Endometrial microvascular endothelial cells (primary cell): ENCODE measurements around the gene S100A10. TPM values are rescaled to one million over a fixed set of nuclear protein-coding genes. Genes with fewer than 3 reads are reported as not detected.

Source experiments
- in situ Hi-C: cut with HindIII; loops from 2 replicates; pipeline ENCODE4 v1.10.0; 2017; ENCODE audit warnings: low sequenced_read_pairs, low pct_unique_long_range_greater_than_20kb; ENCODE audit errors: inconsistent ontology term
- total RNA-seq: library from RNA; depleted of rRNA; stranded (reverse); fragments of >200 nt; gene quantifications from one replicate; pipeline ENCODE4 v1.2.3, GENCODE V29; 2015; ENCODE audit errors: inconsistent ontology term

Gene S100A10
- total RNA-seq, 1 donor from 2014 or later: 167 TPM

DNA sequence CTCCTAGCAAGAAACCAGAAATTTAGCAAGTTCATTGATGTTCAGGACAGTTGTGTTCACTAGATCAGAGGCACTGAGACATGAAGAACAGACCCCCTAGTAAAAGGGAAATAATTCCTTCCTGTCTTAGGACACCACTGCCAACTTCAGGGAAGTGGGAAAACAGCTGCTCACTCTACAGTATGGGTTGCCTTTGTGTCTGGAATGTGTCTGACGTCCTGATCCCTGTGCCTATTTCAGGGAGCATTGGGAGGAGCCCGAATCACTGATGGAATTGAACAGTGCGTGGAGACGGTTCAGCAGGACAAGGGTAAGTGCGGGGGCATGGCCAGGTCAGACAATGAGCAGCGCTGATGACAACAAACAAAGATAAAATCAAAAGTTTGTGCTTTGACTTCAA is 22.1 kb upstream of the S100A10 start:
- in situ Hi-C loops: no loop called here

DNA sequence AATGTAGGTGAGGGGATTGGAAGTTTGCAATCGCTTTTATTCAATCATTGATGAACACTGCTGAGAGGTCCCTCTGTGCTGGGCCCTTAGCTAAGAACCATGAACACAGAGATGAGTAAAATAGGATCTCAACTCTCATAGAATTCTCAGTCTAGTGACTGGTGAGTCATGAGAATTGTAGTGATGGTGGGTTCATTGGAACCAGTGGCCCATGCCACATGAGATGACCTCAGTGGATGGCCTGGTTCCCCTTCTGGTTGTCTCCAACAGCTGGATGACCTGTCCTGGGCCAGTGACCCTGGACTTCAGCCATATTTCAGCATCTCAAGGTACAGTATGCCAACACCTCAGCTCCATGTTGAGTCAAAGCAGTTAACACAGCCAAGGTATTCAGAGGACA is 21.3 kb upstream of the S100A10 start:
- in situ Hi-C loops: no loop called here

- in situ Hi-C loops: no loop called here
Observed at GRCh38 chr1:152013664-152014237, 20.1 kb upstream of the S100A10 start.

DNA sequence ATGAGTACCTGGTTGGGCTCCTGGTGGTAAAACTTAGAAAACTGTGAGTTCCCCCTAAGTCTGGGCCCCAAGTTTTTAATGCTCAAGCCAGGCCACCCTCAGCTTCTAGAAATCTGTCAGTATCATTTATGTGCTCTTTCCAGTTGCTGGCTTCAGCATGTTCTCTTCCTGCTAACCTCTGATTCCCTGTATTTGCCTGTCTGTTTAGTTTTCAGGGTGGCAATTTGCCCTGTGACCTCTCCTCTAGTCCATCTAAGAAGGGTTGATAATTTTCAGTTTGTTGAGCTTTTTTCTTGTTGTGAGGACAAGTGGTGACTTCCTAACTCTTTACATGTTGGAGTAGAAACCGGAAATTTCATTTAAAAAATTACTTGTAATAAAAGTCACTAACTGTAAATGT is 16.0 kb upstream of the S100A10 start:
- in situ Hi-C loops: no loop called here

DNA sequence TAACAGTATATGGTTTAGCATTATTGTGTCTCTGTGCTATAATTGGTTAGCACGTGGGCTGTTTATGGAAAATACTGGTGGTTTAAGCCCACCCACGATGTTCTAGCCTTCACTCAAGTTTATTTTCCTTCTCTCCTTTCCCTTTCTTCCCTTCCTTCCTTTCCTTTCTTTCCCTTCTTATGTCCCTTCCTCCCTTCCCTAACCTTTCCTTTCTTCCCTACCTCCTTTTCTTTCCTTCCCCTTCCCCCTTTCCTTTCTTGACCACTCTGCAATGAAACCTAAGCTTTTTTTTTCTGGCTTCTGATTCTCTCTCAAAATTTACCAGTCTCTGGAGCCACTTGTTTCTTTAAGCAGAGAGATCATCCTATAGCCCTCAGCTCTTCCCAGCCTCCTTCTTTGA is 13.4 kb upstream of the S100A10 start:
- in situ Hi-C loops: no loop called here

DNA sequence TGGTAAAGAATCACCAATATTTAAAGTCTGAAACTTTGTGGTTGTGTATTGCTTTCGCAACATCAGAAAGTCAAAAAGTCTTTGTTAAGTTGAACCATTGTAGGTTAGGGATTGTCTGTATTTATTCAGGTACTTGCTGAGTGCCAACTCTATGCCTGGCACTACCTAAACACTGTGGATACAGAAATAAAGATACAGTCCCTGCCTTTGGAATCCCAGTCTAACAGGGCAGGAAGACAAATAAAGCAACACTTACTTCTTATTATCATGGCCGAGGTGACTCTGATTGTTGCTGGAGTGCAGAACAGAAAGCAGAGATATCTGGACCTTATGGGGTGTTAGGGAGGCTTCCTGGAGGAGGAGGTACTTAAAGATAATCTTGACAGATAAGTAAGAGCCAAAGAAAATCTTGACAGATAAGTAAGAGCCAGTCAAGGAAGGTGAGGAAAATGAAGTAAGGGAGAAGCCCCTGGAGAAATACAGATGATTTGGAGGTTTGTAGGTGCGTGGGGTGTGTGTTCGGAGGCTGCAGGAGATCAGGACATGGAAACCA is 11.8 kb upstream of the S100A10 start:
- in situ Hi-C loops: no loop called here

GRCh38 chr1:152003846-152004442 is 10.3 kb upstream of the S100A10 start:
- in situ Hi-C loops: no loop called here

- in situ Hi-C loops: no loop called here
Observed at GRCh38 chr1:152002960-152003359, 9.3 kb upstream of the S100A10 start.

GRCh38 chr1:152001631-152002584 is 8.2 kb upstream of the S100A10 start:
- in situ Hi-C loops: no loop called here

GRCh38 chr1:152000964-152001630 is 7.4 kb upstream of the S100A10 start:
- in situ Hi-C loops: no loop called here

- in situ Hi-C loops: loop anchor here (10.0 kb wide), 1 partner anchor 64 kb away; no protein-coding TSS in a partner anchor
Observed at GRCh38 chr1:151998611-151999362, 5.1 kb upstream of the S100A10 start.

DNA sequence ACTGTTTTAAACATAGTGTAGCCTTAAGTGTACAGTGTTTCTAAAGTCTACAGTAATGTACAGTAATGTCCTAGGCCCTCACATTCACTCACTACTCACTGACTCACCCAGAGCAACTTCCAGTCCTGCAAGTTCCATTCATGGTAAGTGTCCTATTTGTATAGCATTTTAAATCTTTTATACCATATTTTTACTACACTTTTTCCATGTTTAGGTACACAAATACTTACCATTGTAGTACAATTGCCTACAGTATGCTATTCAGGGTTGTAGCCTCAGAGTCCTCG is 3.6 kb upstream of the S100A10 start:
- in situ Hi-C loops: loop anchor here (10.0 kb wide), 1 partner anchor 62 kb away; no protein-coding TSS in a partner anchor

- in situ Hi-C loops: loop anchor here (10.0 kb wide), 1 partner anchor 61 kb away; no protein-coding TSS in a partner anchor
Observed at GRCh38 chr1:151995774-151996173, 2.1 kb upstream of the S100A10 start.

GRCh38 chr1:151994956-151995355 is 1.3 kb upstream of the S100A10 start:
- in situ Hi-C loops: loop anchor here (10.0 kb wide), 1 partner anchor 60 kb away; no protein-coding TSS in a partner anchor

DNA sequence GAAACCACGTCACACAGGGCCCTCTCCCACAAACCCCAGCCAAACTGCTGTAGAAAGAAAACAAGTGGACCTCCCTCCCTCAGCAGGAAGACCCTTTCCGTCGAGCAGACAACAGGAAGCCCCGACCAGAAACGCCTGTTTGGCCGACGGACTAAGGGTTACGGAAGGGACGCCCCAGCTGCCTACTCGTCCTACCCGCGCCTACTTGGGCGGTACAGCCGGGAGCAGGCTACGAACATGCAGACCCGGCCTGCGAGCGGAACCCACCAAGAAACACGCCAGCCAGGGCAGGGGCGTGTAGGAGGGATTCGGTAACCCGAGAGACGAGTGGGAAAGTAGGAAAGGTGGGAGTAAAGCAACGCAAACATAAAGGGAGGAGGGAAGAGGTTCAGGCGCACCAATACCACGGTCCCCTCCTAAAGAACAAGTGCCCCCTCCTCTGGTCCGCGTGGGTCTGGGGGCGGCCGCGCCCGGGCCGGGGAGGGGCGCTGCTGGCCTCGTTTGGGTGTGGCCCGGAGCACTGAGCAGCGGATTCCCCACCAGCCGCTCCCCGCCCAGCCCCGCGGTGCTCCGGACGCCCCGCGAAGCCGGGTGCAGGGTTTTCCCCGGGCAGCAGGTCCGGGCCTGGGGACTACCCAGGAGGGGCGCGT is 450 bp downstream of the S100A10 start:
- in situ Hi-C loops: loop anchor here (10.0 kb wide), 1 partner anchor 58 kb away; no protein-coding TSS in a partner anchor

DNA sequence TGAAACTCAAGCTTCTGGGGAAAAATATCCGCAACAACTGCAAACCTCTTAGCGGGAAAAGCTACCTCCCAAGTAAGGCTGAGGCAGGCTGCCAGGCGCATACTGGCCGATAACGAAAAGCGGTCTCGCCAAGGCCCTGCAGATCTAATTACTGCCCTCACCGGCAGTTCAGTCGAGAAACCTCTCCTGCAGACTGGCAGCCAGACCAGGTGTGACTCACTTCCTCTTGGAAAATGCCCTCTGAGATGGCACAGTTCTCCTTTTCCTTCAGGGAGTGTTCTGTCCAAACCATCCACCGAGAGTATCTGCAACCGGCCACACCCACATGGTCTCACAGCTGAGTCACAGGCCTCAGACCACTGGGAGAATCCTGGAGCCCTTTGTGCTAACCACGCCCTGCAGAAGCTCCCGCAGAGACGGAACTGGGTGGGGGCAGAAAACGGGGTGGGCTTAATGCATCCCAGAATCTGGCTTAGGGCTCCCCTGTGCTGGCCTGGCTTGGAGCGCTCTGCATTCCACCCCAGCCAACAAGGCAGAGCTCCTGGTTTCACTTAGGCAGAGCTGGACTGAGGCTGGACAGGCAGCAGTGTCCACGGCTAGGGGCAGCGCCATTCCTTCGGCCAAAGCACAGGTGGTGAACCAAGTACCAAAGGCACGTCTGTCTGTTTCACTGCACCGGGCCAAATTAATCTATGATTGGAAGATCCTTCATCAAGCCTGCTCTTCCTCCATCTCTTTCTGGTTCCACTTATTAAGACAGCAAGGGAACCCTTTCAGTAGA is 1.2 kb downstream of the S100A10 start:
- in situ Hi-C loops: loop anchor here (10.0 kb wide), 1 partner anchor 58 kb away; no protein-coding TSS in a partner anchor

DNA sequence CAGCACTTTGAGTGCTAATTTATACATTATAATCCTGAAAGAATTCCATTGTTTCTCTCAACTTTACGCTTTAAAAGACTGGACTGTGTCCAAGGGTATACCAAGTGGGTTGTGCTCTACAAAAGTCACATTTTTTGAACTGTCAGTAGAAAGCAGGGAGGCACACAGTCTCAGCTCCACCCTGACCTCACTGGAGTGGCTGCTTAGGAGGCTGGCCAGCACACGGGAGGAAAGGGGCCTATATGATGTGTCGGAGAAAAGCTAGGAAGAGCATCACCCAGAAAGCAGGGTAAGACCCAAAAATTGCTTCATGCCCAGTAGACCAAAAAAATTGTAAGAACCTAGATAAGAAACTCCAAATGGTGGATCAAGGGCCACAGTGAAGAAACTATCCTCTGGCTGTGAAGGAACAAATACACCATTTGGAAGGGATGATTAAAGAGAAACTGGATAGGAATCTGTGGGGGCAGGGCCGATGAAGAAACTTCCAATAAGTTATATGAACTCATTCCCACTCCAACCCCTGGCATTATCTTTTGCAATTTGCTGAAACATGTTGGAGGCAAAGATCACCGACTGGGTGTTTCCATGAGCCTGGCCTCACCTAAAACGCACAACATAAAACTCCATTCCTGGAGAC is 1.9 kb downstream of the S100A10 start:
- in situ Hi-C loops: loop anchor here (10.0 kb wide), 1 partner anchor 57 kb away; no protein-coding TSS in a partner anchor
